ENCODE results near the gene AZGP1. TPM values are rescaled to one million over a fixed set of nuclear protein-coding genes. Genes with fewer than 3 reads are reported as not detected.
A peak's percentile ranks its signal among the peaks of the same experiment; 100 is the strongest.

AZGP1 gene
- total RNA-seq, 1 experiment from 2014 or later: 1.6 TPM

GRCh38 chr7:100019908-100020307, 44.1 kb upstream of the AZGP1 start (continued):
- TF ChIP-seq ZNF425 (CRISPR knock-in tag; conservative IDR thresholded peaks at IDR 0.05) (no peak), ZNF219 (CRISPR knock-in tag; IDR thresholded peaks at IDR 0.05; ENCODE audit: borderline replicate concordance) (no peak)

GRCh38 chr7:100017875-100018274, 42.0 kb upstream of the AZGP1 start:
- Mint-ChIP-seq H3K4me1 (peaks cover 24% of the 10 kb centered on the region), H3K9me3 (no peaks in the 10 kb centered on the region), H3K27ac (no peak overlapping the region), H3K27me3 (ENCODE audit: low read depth) (no peaks in the 10 kb centered on the region), H3K4me3 (no peak overlapping the region), H3K36me3 (peaks cover 11% of the 10 kb centered on the region)
- no peak for DNase-seq (ENCODE audit: low spot score)
- TF ChIP-seq SOX15 (CRISPR knock-in tag; IDR thresholded peaks at IDR 0.05) (no peak), TEAD4 (CRISPR knock-in tag; IDR thresholded peaks at IDR 0.05) (no peak)
- TF ChIP-seq, protein P1, sequence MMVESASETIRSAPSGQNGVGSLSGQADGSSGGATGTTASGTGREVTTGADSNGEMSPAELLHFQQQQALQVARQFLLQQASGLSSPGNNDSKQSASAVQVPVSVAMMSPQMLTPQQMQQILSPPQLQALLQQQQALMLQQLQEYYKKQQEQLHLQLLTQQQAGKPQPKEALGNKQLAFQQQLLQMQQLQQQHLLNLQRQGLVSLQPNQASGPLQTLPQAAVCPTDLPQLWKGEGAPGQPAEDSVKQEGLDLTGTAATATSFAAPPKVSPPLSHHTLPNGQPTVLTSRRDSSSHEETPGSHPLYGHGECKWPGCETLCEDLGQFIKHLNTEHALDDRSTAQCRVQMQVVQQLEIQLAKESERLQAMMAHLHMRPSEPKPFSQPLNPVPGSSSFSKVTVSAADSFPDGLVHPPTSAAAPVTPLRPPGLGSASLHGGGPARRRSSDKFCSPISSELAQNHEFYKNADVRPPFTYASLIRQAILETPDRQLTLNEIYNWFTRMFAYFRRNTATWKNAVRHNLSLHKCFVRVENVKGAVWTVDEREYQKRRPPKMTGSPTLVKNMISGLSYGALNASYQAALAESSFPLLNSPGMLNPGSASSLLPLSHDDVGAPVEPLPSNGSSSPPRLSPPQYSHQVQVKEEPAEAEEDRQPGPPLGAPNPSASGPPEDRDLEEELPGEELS (CRISPR knock-in tag; IDR thresholded peaks at IDR 0.05): no peak
- no peak for ATAC-seq
- ChIA-PET CTCF (interaction anchor here (1.6 kb wide), 1 partner anchor 105 kb away, joined by 5 read pairs; no protein-coding TSS in a partner anchor), POLR2A (no interaction called here)

- ATAC-seq (no peak), DNase-seq (ENCODE audit: low spot score) (no peak)
- CTCF ChIA-PET: interaction anchor here (1.6 kb wide), 1 partner anchor 104 kb away, joined by 5 read pairs; no protein-coding TSS in a partner anchor
- Mint-ChIP-seq H3K27ac (peak overlapping the region; percentile 70), H3K4me3 (peak overlapping the region; percentile 29), H3K27me3 (ENCODE audit: low read depth) (no peaks in the 10 kb centered on the region), H3K36me3 (peaks cover 6% of the 10 kb centered on the region), H3K4me1 (peaks cover 24% of the 10 kb centered on the region), H3K9me3 (no peaks in the 10 kb centered on the region)
- POLR2A ChIA-PET: no interaction called here
- TF ChIP-seq, protein P2, sequence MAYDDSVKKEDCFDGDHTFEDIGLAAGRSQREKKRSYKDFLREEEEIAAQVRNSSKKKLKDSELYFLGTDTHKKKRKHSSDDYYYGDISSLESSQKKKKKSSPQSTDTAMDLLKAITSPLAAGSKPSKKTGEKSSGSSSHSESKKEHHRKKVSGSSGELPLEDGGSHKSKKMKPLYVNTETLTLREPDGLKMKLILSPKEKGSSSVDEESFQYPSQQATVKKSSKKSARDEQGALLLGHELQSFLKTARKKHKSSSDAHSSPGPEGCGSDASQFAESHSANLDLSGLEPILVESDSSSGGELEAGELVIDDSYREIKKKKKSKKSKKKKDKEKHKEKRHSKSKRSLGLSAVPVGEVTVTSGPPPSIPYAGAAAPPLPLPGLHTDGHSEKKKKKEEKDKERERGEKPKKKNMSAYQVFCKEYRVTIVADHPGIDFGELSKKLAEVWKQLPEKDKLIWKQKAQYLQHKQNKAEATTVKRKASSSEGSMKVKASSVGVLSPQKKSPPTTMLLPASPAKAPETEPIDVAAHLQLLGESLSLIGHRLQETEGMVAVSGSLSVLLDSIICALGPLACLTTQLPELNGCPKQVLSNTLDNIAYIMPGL (CRISPR knock-in tag; IDR thresholded peaks at IDR 0.05): no peak
- TF ChIP-seq, protein P3, sequence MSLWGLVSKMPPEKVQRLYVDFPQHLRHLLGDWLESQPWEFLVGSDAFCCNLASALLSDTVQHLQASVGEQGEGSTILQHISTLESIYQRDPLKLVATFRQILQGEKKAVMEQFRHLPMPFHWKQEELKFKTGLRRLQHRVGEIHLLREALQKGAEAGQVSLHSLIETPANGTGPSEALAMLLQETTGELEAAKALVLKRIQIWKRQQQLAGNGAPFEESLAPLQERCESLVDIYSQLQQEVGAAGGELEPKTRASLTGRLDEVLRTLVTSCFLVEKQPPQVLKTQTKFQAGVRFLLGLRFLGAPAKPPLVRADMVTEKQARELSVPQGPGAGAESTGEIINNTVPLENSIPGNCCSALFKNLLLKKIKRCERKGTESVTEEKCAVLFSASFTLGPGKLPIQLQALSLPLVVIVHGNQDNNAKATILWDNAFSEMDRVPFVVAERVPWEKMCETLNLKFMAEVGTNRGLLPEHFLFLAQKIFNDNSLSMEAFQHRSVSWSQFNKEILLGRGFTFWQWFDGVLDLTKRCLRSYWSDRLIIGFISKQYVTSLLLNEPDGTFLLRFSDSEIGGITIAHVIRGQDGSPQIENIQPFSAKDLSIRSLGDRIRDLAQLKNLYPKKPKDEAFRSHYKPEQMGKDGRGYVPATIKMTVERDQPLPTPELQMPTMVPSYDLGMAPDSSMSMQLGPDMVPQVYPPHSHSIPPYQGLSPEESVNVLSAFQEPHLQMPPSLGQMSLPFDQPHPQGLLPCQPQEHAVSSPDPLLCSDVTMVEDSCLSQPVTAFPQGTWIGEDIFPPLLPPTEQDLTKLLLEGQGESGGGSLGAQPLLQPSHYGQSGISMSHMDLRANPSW (CRISPR knock-in tag; conservative IDR thresholded peaks at IDR 0.05; ENCODE audit: low read depth): no peak
- no peak for TF ChIP-seq RORB (CRISPR knock-in tag; IDR thresholded peaks at IDR 0.05)
- no peak for TF ChIP-seq ZNF138 (CRISPR knock-in tag; conservative IDR thresholded peaks at IDR 0.05)
- TF ChIP-seq, protein P4, sequence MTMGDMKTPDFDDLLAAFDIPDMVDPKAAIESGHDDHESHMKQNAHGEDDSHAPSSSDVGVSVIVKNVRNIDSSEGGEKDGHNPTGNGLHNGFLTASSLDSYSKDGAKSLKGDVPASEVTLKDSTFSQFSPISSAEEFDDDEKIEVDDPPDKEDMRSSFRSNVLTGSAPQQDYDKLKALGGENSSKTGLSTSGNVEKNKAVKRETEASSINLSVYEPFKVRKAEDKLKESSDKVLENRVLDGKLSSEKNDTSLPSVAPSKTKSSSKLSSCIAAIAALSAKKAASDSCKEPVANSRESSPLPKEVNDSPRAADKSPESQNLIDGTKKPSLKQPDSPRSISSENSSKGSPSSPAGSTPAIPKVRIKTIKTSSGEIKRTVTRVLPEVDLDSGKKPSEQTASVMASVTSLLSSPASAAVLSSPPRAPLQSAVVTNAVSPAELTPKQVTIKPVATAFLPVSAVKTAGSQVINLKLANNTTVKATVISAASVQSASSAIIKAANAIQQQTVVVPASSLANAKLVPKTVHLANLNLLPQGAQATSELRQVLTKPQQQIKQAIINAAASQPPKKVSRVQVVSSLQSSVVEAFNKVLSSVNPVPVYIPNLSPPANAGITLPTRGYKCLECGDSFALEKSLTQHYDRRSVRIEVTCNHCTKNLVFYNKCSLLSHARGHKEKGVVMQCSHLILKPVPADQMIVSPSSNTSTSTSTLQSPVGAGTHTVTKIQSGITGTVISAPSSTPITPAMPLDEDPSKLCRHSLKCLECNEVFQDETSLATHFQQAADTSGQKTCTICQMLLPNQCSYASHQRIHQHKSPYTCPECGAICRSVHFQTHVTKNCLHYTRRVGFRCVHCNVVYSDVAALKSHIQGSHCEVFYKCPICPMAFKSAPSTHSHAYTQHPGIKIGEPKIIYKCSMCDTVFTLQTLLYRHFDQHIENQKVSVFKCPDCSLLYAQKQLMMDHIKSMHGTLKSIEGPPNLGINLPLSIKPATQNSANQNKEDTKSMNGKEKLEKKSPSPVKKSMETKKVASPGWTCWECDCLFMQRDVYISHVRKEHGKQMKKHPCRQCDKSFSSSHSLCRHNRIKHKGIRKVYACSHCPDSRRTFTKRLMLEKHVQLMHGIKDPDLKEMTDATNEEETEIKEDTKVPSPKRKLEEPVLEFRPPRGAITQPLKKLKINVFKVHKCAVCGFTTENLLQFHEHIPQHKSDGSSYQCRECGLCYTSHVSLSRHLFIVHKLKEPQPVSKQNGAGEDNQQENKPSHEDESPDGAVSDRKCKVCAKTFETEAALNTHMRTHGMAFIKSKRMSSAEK (CRISPR knock-in tag; IDR thresholded peaks at IDR 0.05; ENCODE audit: borderline replicate concordance): no peak
- TF ChIP-seq ARID4B (CRISPR knock-in tag; IDR thresholded peaks at IDR 0.05; ENCODE audit: borderline replicate concordance): no peak
- no peak for TF ChIP-seq ZBTB43 (CRISPR knock-in tag; IDR thresholded peaks at IDR 0.05)
- TF ChIP-seq MYBL2 (CRISPR knock-in tag; IDR thresholded peaks at IDR 0.05): no peak
These were observed 41.5 kb upstream of the AZGP1 start for GRCh38 chr7:100017300-100017699.

Measured in WTC11 (cell line).